ENCODE measurements around the gene ILK.

- TF ChIP-seq MYC (IDR thresholded peaks at IDR 0.05; ENCODE audit: low read depth, low read length) (no peak), POLR2A (IDR thresholded peaks at IDR 0.05; ENCODE audit: low read depth, low read length) (no peak), EZH2 (IDR thresholded peaks at IDR 0.05; ENCODE audit: borderline replicate concordance, low read depth, low read length, severe bottlenecking) (no peak), FOS (IDR thresholded peaks at IDR 0.05; ENCODE audit: borderline replicate concordance, insufficient read depth, low read length) (no peak), POLR2AphosphoS5 (IDR thresholded peaks at IDR 0.05; ENCODE audit: insufficient read depth, low read depth, low read length) (no peak), GATA2 (IDR thresholded peaks at IDR 0.05; ENCODE audit: insufficient read depth, insufficient read length, low read depth, low read length) (no peak), JUN (IDR thresholded peaks at IDR 0.05; ENCODE audit: borderline replicate concordance, insufficient read depth, insufficient read length, low read depth) (no peak)
- TF ChIP-seq, protein P1, sequence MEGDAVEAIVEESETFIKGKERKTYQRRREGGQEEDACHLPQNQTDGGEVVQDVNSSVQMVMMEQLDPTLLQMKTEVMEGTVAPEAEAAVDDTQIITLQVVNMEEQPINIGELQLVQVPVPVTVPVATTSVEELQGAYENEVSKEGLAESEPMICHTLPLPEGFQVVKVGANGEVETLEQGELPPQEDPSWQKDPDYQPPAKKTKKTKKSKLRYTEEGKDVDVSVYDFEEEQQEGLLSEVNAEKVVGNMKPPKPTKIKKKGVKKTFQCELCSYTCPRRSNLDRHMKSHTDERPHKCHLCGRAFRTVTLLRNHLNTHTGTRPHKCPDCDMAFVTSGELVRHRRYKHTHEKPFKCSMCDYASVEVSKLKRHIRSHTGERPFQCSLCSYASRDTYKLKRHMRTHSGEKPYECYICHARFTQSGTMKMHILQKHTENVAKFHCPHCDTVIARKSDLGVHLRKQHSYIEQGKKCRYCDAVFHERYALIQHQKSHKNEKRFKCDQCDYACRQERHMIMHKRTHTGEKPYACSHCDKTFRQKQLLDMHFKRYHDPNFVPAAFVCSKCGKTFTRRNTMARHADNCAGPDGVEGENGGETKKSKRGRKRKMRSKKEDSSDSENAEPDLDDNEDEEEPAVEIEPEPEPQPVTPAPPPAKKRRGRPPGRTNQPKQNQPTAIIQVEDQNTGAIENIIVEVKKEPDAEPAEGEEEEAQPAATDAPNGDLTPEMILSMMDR (IDR thresholded peaks at IDR 0.05; ENCODE audit: extremely low read depth in 1 of 2, insufficient read depth in 1 of 2, low read depth in 1 of 2, low read length in 2 of 2) = no peak
Observed at GRCh38 chr11:6629573-6629891, 26.0 kb downstream of the ILK start.

Data from endothelial cell of umbilical vein (primary cell).